TTC549 (cell line): ENCODE measurements around the gene COCH.
"Not testable (repeated sequence)": the region's sequence is repeated elsewhere in the genome, so short reads cannot be mapped to it uniquely, and the experiment has no call there.

ENCODE experiments used
- FAIRE-seq: peaks from 2 replicates; lab custom pipeline; 2012; peaks lifted over from hg19 to GRCh38; lab: Jason Lieb, UNC

Gene COCH

GRCh38 chr14:30928462-30928861 is 54.1 kb downstream of the COCH start:
- no peak for FAIRE-seq

- not testable (repeated sequence) for FAIRE-seq
Observed at GRCh38 chr14:30933937-30934336, 59.6 kb downstream of the COCH start.

- FAIRE-seq = no peak
Observed at GRCh38 chr14:30935445-30935844, 61.1 kb downstream of the COCH start.

GRCh38 chr14:30938617-30939016 is 64.3 kb downstream of the COCH start:
- FAIRE-seq = no peak
